ENCODE results near the gene ZBTB21. TPM values are rescaled to one million over a fixed set of nuclear protein-coding genes. Genes with fewer than 3 reads are reported as not detected.
A peak's percentile ranks its signal among the peaks of the same experiment; 100 is the strongest.
"Not testable (repeated sequence)": the region's sequence is repeated elsewhere in the genome, so short reads cannot be mapped to it uniquely, and the experiment has no call there.

ZBTB21 gene
- total RNA-seq, 1 donor = 16.7 TPM

- no peak for DNase-seq (ENCODE audit: low read depth in 2 of 3, low spot score in 2 of 3)
Observed at GRCh38 chr21:41955516-41955915, 54.6 kb downstream of the ZBTB21 start.

- DNase-seq (ENCODE audit: low read depth in 2 of 3, low spot score in 2 of 3) = no peak
Observed at GRCh38 chr21:41954654-41955499, 55.3 kb downstream of the ZBTB21 start.

GRCh38 chr21:41953831-41954653 lies 56.1 kb downstream of the ZBTB21 start, which contains the start of gene C2CD2:
C2CD2 (minus strand) TSS chr21:41954018; CDS start chr21:41953648, 370 bp downstream.
- peak in 2 of 3 donors; percentile 45 to 48 for DNase-seq (ENCODE audit: low read depth in 2 of 3, low spot score in 2 of 3)

GRCh38 chr21:41953249-41953830 lies 56.8 kb downstream of the ZBTB21 start:
- DNase-seq (ENCODE audit: low read depth in 2 of 3, low spot score in 2 of 3) = no peak

GRCh38 chr21:41952568-41953248 lies 57.5 kb downstream of the ZBTB21 start:
- DNase-seq (ENCODE audit: low read depth in 2 of 3, low spot score in 2 of 3) = no peak

GRCh38 chr21:41951876-41952567 lies 58.1 kb downstream of the ZBTB21 start:
- no peak for DNase-seq (ENCODE audit: low read depth in 2 of 3, low spot score in 2 of 3)

- no peak for DNase-seq (ENCODE audit: low read depth in 2 of 3, low spot score in 2 of 3)
Observed at GRCh38 chr21:41950941-41951351, 59.2 kb downstream of the ZBTB21 start.

- DNase-seq (ENCODE audit: low read depth in 2 of 3, low spot score in 2 of 3) = not testable (repeated sequence)
Observed at GRCh38 chr21:41949631-41950030, 60.5 kb downstream of the ZBTB21 start.

- DNase-seq (ENCODE audit: low read depth in 2 of 3, low spot score in 2 of 3) = no peak
Observed at GRCh38 chr21:41948901-41949300, 61.3 kb downstream of the ZBTB21 start.

GRCh38 chr21:41948078-41948895 lies 61.9 kb downstream of the ZBTB21 start:
- no peak for DNase-seq (ENCODE audit: low read depth in 2 of 3, low spot score in 2 of 3)

- no peak for DNase-seq (ENCODE audit: low read depth in 2 of 3, low spot score in 2 of 3)
Observed at GRCh38 chr21:41945982-41946381, 64.2 kb downstream of the ZBTB21 start.

GRCh38 chr21:41943851-41944250 lies 66.3 kb downstream of the ZBTB21 start:
- no peak for DNase-seq (ENCODE audit: low read depth in 2 of 3, low spot score in 2 of 3)

GRCh38 chr21:41942457-41942856 lies 67.7 kb downstream of the ZBTB21 start:
- DNase-seq (ENCODE audit: low read depth in 2 of 3, low spot score in 2 of 3) = no peak

- no peak for DNase-seq (ENCODE audit: low read depth in 2 of 3, low spot score in 2 of 3)
Observed at GRCh38 chr21:41941941-41942340, 68.2 kb downstream of the ZBTB21 start.

- DNase-seq (ENCODE audit: low read depth in 2 of 3, low spot score in 2 of 3) = no peak
Observed at GRCh38 chr21:41940431-41940830, 69.7 kb downstream of the ZBTB21 start.

GRCh38 chr21:41939391-41939790 lies 70.8 kb downstream of the ZBTB21 start:
- DNase-seq (ENCODE audit: low read depth in 2 of 3, low spot score in 2 of 3) = no peak

Measured in hematopoietic multipotent progenitor cell (in vitro differentiated cells).